Renal cortex interstitium (tissue), 15 donors: ENCODE results near the gene SNTN. TPM values are rescaled to one million over a fixed set of nuclear protein-coding genes. Genes with fewer than 3 reads are reported as not detected.
A peak's percentile ranks its signal among the peaks of the same experiment; 100 is the strongest.
"Not testable (repeated sequence)": the region's sequence is repeated elsewhere in the genome, so short reads cannot be mapped to it uniquely, and the experiment has no call there.

ENCODE experiments used
- DNase-seq, 11 donors: peaks; one replicate each; pipeline ENCODE4 v3.0.0-alpha.2; 2013; ENCODE audit warnings: low read depth in 9 of 11, low spot score in 4 of 11; ENCODE audit errors: extremely low read depth in 1 of 11
- long read RNA-seq, 16 experiments: transcript quantifications; one replicate each; lab custom pipeline, GENCODE V29; 2026
- polyA plus RNA-seq, 3 donors: library from polyadenylated mRNA; unstranded; fragments of 120-200 nt; gene quantifications; one replicate each; pipeline ENCODE4 v1.2.1, GENCODE V29; 2013; ENCODE audit not compliant: insufficient read length in 3 of 3

The SNTN gene
- polyA plus RNA-seq, result not detected
- long read RNA-seq, donor 1, result 0 reads
- long read RNA-seq, donor 2, result 0 reads
- long read RNA-seq, donor 3, result 0 reads
- long read RNA-seq, donor 4, result 0 reads
- long read RNA-seq, donor 5, result 0 reads
- long read RNA-seq, donor 6, result 0 reads
- long read RNA-seq, donor 7, result 0 reads
- long read RNA-seq, donor 8, result 0 reads
- long read RNA-seq, donor 9, result 0 reads
- long read RNA-seq, donor 10, result 0 reads
- long read RNA-seq, donor 11, result 0 reads
- long read RNA-seq, donor 12, result 0 reads
- long read RNA-seq, donor 13, result 0 reads
- long read RNA-seq, donor 14, result 0 reads
- long read RNA-seq, donor 15, result 0 reads
- long read RNA-seq, donor 16, result 0 reads

DNA sequence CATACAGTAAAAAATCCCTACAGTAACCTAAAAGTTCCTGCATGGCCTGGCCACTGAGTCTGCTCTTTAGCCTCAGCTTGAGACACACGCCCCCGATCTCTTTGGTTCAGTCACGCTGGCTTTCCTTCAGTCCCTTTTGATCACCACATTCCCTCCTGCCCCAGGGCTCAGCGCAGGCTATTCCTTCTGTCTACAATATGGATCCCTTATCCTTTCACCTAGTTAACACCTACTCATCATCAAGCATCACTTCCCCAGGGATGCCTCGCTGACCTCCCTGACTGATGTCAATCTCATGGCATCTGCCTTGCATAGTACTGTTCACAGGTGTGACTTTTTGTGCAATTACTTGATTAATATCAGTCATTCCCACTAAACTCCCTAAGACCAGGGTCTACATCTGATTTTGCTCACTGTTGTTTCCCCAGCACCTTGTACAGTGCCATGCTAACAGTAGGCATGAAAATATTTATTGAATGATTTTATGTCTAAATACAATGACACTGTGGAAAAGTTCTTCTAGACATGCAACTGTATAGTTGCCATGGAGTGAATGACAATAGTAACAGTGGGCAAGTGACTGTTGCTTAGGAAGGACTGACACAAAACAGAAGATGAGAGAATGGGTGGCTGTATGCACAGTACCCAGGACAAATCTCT lies at the start of gene SNTN:
SNTN (plus strand) TSS at position 610 of the 660 bp plus-strand sequence; CDS start at position 623, 13 bp downstream.
- DNase-seq, result no peak

DNA sequence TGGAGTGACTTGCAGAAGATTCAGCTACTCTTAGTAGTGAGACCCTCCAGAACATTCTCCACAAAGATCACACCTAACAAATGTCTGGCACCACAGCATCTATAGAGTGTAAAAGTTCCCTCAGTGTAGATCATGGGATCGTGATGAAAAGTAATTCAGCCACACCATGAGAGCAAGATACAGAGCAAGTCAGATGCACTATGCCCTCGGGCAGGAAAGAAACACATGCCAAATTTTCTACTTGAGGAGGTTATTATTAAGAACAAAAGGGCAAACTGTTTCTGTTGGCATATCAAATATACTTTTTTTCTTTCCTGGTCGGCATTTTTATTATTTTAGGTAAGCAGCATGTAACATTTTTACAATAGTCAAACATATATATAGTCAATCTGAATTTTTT lies 44.8 kb upstream of the SNTN start:
- DNase-seq, result no peak

DNA sequence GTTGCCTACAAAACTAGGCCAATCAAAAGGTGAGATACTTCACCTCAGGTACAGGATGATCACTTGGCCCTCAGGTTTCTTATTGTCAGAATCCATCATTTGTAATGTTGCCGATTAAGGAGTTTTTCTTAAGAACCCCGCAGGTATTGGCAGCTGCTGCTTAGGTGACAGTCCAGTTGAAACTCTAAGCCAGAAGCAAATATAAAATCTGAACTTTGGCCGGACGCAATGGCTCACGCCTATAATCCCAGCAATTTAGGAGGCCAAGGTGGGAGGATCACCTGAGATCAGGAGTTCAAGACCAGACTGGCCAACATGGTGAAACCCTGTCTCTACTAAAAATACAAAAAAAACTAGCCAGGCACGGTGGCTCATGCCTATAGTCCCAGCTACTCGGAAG lies 43.1 kb upstream of the SNTN start:
- no peak for DNase-seq

GRCh38 chr3:63609834-63610233 lies 42.6 kb upstream of the SNTN start:
- no peak for DNase-seq

DNA sequence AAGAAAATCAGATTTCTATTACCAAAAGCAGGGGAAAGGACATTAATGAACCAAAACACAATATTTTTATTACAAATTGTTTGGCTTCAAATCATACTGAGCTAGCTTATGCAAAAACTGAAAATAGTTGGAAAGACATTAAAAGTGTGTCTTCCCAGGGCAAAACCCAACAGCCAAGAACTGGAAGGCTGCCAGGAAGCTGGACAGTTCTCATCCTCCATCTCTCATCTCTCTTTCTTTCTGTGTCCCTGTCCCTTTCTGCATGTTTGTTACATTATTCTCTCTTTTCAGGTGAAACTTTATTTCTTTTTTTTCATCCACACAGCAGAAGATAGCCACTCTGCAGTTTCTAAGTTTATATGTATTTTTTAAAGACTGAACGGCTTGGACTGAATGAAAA lies 41.1 kb upstream of the SNTN start:
- no peak for DNase-seq

GRCh38 chr3:63613561-63613960 lies 38.9 kb upstream of the SNTN start:
- no peak for DNase-seq

DNA sequence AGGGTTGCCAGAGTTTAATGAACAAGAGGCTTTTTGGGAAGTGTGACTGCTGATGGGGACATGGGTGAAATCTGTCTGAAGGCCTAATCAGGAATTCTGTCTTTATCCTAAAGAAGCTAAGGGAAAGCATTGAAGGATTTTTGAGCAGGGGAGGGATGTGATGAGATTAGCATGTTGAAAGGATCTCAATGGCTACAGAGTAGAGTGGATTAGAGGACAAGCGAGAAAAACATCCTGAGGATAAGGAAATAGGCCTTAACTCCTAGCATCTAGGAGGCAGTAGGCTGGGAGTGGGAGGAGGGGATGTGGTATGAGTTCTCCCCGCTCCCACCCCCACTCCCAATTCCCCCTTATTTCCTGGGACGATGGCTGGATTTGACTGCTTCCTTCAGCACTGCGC lies 35.1 kb upstream of the SNTN start:
- no peak for DNase-seq

GRCh38 chr3:63624941-63625560 lies 27.4 kb upstream of the SNTN start:
- peak in 3 of 11 donors; percentile 6 to 9 (median 8) for DNase-seq

- DNase-seq, result no peak
Measured at GRCh38 chr3:63631670-63632069, 20.8 kb upstream of the SNTN start.

DNA sequence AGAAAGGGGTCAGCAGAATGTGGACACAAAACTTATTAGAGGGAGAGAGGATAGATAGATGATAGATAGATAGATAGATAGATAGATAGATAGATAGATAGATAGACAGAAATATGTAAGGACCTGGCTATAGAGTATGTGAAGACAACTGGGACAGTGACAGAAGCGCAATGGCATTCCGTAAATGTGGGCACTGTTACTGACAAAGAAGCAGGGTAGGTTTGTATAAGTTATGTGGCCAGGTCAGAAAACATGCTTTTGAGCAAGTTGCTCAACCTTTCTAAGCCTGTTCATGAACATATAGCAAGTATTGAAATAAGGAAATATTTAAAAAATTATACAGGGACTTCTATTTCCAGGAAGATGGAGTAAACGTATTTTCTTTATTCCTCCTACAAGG lies 17.3 kb upstream of the SNTN start:
- no peak for DNase-seq

DNA sequence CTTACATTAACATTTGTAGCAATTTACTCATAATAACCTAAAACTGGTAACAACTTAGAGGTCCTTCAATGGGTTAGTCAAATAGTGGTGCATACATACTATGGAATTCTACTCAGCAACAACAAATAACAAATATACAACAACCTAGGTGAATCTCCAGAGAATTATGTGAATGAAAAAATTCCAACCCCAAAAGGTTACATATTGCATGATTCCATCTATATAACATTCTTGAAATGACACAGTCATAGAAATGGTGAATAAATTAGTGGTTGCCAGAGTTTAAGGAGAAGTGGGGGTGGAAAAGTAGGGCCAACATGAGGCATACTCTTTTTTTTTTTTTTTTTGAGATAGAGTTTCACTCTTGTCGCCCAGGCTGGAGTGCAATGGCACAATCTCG lies 12.7 kb upstream of the SNTN start:
- DNase-seq, result no peak

DNA sequence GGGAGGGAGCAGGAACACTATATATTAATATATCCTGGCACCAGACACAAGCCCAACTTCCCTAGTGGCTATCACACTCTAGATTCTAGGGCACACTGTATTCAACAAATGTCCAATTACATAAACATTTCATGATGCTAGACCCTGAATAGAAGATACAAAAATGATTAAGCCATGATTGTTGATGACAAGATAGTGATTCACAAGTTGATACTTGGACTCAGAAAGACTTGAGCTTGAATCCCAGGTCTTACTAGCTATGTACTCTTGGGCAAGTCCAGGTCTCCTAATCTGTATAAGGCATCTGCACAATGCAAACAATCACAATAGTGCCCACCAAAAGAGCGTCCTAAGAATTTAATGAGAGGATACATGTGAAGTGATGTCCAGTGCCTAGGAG lies 10.0 kb upstream of the SNTN start:
- no peak for DNase-seq

DNA sequence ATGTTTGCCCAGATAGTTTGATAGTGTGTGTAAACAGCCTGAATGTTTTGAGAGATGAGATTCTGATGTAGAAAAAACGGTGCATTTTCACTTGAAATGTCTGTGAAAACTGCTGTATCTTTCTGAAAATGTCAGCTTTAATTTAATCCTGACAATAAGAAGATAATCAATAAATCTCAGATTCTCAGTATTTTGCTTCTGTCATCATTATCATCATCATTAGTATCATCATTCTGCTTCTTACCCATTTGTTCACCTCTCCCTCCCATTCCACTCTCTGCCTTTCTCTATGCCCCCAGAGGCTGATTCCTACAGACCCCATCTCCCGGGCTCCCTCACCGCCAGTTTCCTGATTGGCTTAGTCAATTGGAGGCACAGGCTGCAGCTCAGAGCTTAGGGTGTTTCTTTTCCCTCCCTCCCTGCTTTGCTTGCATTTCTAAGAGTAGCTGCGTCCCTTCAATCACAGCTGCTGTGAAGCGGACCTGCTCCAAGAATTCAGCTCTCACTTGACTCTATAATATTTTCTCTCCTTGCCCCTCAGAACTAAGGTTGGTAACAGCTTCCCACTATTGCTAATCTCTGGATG lies 8.2 kb upstream of the SNTN start:
- no peak for DNase-seq

- DNase-seq, result not testable (repeated sequence)
Measured at GRCh38 chr3:63644928-63645781, 7.3 kb upstream of the SNTN start.

DNA sequence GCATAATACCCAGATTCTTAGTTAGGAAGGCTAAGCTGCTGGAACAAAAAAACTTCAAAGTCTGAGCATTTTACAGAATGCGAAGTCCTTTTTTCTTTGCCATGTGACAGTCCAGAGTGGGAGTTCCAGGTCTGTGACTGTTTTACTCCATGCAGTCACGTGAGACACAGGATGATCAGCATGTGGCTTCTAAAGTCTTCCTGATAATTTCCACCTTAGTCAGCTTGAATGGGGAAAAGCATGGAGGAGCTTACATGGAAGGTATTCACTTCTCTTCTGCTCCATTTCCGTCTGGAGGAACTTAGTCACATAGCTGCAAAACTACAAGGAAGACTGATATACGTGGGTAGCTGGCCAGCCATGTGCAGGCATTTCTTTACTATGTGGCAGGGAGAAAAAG lies 1.7 kb downstream of the SNTN start:
- DNase-seq, result no peak

DNA sequence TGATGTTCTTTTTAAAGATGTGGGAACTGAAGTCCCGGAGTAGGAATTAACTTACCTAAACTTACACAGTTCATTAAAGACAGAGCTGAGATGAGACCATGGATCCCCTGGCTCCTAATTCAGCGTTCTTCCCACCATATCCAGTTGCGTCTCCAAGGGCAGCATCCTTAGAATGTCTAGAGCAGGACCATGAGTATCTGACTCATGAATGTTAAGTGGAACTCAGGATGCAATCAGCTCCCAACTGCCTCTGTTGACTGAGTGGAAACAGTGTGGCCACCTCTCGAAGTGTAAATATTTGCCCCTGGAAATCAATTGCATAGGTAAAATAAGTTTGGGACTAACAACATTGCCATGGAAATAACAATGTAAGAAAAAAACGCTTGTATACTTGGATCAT lies 2.5 kb downstream of the SNTN start:
- no peak for DNase-seq

DNA sequence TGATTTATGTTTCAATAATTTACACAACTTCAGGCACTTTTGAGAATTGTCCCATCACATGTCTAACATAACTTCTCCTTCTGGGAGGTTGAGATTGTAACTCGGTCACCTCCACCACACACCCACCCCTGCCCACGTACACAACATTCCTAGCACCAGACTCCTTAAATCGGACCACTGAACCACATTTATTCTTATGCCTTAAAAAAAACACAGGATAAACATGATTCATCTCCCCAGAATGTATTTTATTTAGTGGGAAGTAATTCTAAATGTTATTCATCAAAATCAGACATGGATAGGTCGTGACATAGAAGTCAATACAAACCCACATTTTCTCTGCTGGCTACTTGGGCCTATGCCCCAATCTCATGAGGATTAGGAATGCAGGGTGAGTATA lies 3.0 kb downstream of the SNTN start:
- no peak for DNase-seq

GRCh38 chr3:63656786-63657185 lies 4.3 kb downstream of the SNTN start:
- no peak for DNase-seq

GRCh38 chr3:63661242-63661641 lies 8.8 kb downstream of the SNTN start:
- DNase-seq, result no peak
